Adrenal gland (tissue), 12 donors: ENCODE data around the gene PRKCA. TPM values are rescaled to one million over a fixed set of nuclear protein-coding genes. Genes with fewer than 3 reads are reported as not detected.

ENCODE experiments used
- DNase-seq, 7 donors: peaks; one replicate each; pipeline ENCODE4 v3.0.0-alpha.2; 2019 to 2020
- H3K27ac ChIP-seq, 5 donors: fragments of 200-600 bp; sonication (generic) in 4 of 5; 1 replicate in 3 of 5; 2 replicates in 2 of 5; pipeline versions ENCODE4 v1.5.1 to v1.8.0; 2016 to 2020; ENCODE audit warnings: mild to moderate bottlenecking in 1 of 5
- H3K27me3 ChIP-seq: fragments of 200-600 bp; 2 replicates; pipeline ENCODE4 v1.8.0; 2021
- H3K36me3 ChIP-seq, 2 donors: fragments of 200-600 bp; replicated peaks in 1 of 2; 1 replicate in 1 of 2; 2 replicates in 1 of 2; pipeline versions ENCODE4 v1.5.1 to v1.8.0; 2018 to 2022
- H3K4me1 ChIP-seq, 2 donors: fragments of 200-600 bp; replicated peaks in 1 of 2; 1 replicate in 1 of 2; 2 replicates in 1 of 2; pipeline versions ENCODE4 v1.5.1 to v1.8.0; 2018 to 2021
- H3K4me3 ChIP-seq, 4 donors: fragments of 200-600 bp; sonication (generic) in 3 of 4; one replicate each; pipeline ENCODE4 v1.5.1; 2016 to 2018
- H3K9me3 ChIP-seq, 3 donors: fragments of 200-600 bp; sonication (generic) in 1 of 3; replicated peaks in 1 of 3; 1 replicate in 2 of 3; 2 replicates in 1 of 3; pipeline versions ENCODE4 v1.5.1 to v1.8.0; 2016 to 2021
- CTCF ChIP-seq, 6 experiments: fragments of 450-650 bp in 4 of 6; fragments of 200-600 bp in 2 of 6; sonication (generic) in 1 of 6; IDR thresholded peaks; 1 replicate in 5 of 6; 2 replicates in 1 of 6; pipeline versions ENCODE4 v1.5.1 to v1.8.0; 2016 to 2021; ENCODE audit warnings: antibody characterized with exemption in 6 of 6, mild to moderate bottlenecking in 2 of 6, moderate library complexity in 1 of 6
- POLR2A ChIP-seq, 2 donors: fragments of 450-650 bp; IDR thresholded peaks; one replicate each; pipeline ENCODE4 v1.6.1; 2017; ENCODE audit warnings: antibody characterized with exemption in 2 of 2, mild to moderate bottlenecking in 2 of 2, moderate library complexity in 1 of 2
- WGBS, 4 donors: extraction: QIAGEN DNeasy Blood & Tissue Kit in 2 of 4; methylation state at CpG; one replicate each; pipeline versions ENCODE4 v1.1.5 to v1.1.7; 2013 to 2017; 5-methylcytosine and 5-hydroxymethylcytosine counted together
- intact Hi-C, 2 donors: fragments of 100-400 bp; cut with DNase I; formaldehyde crosslinking; loops; one replicate each; pipeline versions ENCODE4 v1.14.1 to v1.15.0; 2022 to 2023
- polyA plus RNA-seq, 3 donors: library from polyadenylated mRNA; stranded (reverse); fragments of 200-250 nt in 2 of 3; fragments of 350-450 nt in 1 of 3; fragmentation: Illumina TruSeq in 1 of 3; extraction: RNeasy Lipid Tissue Mini Kit (QIAGEN cat#74804) in 1 of 3; gene quantifications; one replicate each; pipeline ENCODE4 v1.2.3, GENCODE V29; 2013 to 2014
- total RNA-seq, 9 donors: library from RNA; depleted of rRNA in 4 of 9; stranded (reverse); fragments of >200 nt in 4 of 9; fragments of 120-200 nt in 1 of 9; fragmentation: NEBNext Ultra II Directional in 1 of 9; extraction: Animal tissue kit (Norgen Biotek cat#: 25700) in 1 of 9; gene quantifications; one replicate each; pipeline versions ENCODE4 v1.1.0 to v1.2.4, GENCODE V29; 2013 to 2023
- donor health status: healthy with polysubstance abuse.
- donor health status: Bipolar disorder and iron deficiency.
- donor health status: DM: yes; HTN: yes; CAD: no.
- donor health status: DM: no; HTN: no; CAD: no.
- donor health status: DM: no; HTN: no; CAD: no.
- donor health status: DM: yes; HTN: yes; CAD: no.

PRKCA gene
- total and polyA plus RNA-seq, 12 donors, result 15.1 to 202 (median 84.1) TPM

DNA sequence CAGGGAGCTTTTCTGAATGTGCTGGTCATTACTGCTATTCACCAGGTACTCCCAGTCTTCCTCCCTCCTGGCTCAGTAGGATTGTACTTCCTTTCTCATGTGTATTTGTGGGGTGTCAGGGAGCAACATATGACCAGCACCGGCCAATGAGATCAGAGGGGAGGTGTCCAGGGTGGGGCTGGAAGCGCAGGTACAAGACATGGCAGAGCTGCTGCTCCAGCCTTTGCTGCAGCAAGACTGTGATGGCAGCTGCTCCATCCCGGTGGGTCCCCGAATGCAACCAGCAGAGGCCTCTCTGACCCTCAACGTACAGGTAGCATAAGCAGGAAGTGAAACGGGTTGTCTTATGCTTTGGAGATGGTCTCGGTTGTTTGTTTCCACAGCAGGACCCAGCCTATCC, 478.7 kb downstream of the PRKCA start:
- no peak for DNase-seq
- no peak for TF ChIP-seq CTCF (IDR thresholded peaks at IDR 0.05)
- no peak for TF ChIP-seq POLR2A (IDR thresholded peaks at IDR 0.05)
- 95 to 100% (median 96%) methylated on average over 4 to 7 of the region's 7 CpGs for WGBS, 4 donors

GRCh38 chr17:66782851-66783250, 480.4 kb downstream of the PRKCA start:
- Histone ChIP-seq H3K36me3 (peaks cover 0 to 4% of the 10 kb centered on the region in 2 donors), H3K4me1 (no peaks in the 10 kb centered on the region), H3K9me3 (no peaks in the 10 kb centered on the region), H3K27me3 (no peaks in the 10 kb centered on the region), H3K4me3 (no peak overlapping the region), H3K27ac (no peak overlapping the region)
- DNase-seq, result no peak
- TF ChIP-seq CTCF (IDR thresholded peaks at IDR 0.05), result no peak
- no peak for TF ChIP-seq POLR2A (IDR thresholded peaks at IDR 0.05)
- WGBS, 4 donors, result 90 to 97% (median 94%) methylated on average over 8 to 9 of the region's 9 CpGs
- intact Hi-C loops, result no loop called here

More for the DNA sequence above, 478.7 kb downstream of the PRKCA start:
- Histone ChIP-seq H3K27me3 (no peaks in the 10 kb centered on the region), H3K27ac (no peak overlapping the region), H3K36me3 (peaks cover 0 to 4% of the 10 kb centered on the region in 2 donors), H3K4me3 (no peak overlapping the region), H3K9me3 (no peaks in the 10 kb centered on the region), H3K4me1 (no peaks in the 10 kb centered on the region)
- intact Hi-C loops, result no loop called here

DNA sequence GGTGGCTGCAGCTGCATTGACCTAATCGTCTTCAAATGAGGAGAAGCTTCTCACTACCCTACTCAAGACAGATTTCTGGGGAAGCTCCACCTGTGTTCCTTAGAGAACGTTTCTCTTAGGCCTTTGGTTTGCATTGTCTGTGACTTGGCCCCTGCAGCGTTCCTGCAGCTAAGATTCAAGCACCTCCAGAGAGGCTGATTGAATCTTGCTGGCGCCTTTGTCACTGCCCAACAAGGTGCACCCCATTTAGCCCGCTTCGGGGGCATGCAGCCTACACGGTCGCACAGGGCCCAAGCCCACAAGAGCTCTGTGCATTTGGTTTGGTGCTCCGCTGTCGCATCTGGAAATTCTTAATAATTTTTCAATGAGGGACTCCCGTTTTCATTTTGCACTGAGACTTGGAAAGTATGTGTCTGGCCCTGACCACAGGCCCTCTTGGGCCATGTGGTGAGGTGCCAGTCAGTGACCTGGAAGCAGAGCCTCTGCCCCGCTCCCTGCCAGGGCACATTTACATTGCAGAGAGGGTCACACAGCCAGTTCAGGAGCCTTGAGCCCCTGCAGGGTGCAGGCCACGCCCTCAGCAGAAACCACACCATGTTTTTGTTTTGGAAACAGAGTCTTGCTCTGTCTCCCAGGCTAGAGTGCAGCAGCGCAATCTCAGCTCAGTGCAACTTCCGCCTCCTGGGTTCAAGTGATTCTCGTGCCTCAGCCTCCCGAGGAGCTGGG, 481.4 kb downstream of the PRKCA start:
- Histone ChIP-seq H3K27me3 (no peaks in the 10 kb centered on the region), H3K27ac (no peak overlapping the region), H3K36me3 (peaks cover 0 to 6% of the 10 kb centered on the region in 2 donors), H3K4me1 (no peaks in the 10 kb centered on the region), H3K4me3 (no peak overlapping the region), H3K9me3 (no peaks in the 10 kb centered on the region)
- intact Hi-C loops, result no loop called here
- TF ChIP-seq POLR2A (IDR thresholded peaks at IDR 0.05), result no peak
- TF ChIP-seq CTCF (IDR thresholded peaks at IDR 0.05), result no peak
- 93 to 96% (median 95%) methylated on average over 14 to 17 of the region's 17 CpGs for WGBS, 4 donors
- DNase-seq, result no peak

DNA sequence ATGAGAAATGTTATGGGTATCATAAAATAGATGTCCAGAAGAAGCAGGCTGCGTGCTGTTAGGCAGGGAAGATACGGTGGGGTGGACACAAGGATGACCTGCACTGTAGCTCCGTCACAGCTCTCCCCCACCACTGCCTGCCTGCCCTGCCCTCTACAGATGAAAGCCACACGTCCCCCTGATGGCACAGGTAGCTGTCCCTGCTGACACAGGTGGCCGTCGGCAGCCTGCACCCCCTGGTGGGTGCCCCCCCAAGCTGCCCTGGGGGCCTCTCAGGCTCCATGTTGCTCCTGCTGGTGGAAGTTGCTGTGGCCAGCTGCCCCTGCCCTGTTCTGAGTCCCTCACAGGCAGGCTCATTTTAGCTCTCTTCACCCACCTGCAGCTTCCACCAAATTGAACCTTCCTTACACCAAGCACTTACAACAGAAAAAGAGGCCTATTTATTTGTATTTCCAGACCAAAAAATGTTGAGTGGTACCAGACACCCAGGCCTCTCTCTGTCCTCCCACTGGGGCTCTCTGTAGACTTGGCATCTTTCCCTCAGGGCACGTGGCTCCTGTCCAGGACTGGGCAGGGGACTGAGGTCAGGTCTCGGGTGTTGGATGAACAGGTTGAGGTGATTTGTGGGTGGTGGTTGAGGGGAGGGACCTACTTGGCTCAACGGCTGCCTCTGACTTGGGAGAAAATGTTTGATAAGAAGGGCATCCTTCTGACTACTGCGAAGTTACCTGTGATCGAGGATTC, 482.4 kb downstream of the PRKCA start:
- H3K4me1 ChIP-seq, result peaks cover under 1 to 10% of the 10 kb centered on the region in 2 donors
- no peak overlapping the region for H3K4me3 ChIP-seq
- 88 to 93% (median 91%) methylated on average over 8 to 11 of the region's 11 CpGs for WGBS, 4 donors
- TF ChIP-seq POLR2A (IDR thresholded peaks at IDR 0.05) (no peak), CTCF (IDR thresholded peaks at IDR 0.05) (no peak)
- no peaks in the 10 kb centered on the region for H3K27me3 ChIP-seq
- H3K9me3 ChIP-seq, result no peaks in the 10 kb centered on the region
- H3K27ac ChIP-seq, result no peak overlapping the region
- intact Hi-C loops, result no loop called here
- peaks cover 0 to 10% of the 10 kb centered on the region in 2 donors for H3K36me3 ChIP-seq
- no peak for DNase-seq
